WTC11 (cell line): ENCODE results near the gene WDR62.

ENCODE experiments used
- AFF4 ChIP-seq: sonication (generic); formaldehyde crosslinking; IDR thresholded peaks from 2 replicates; pipeline ENCODE4 v1.8.1; 2023; ENCODE audit warnings: mild to moderate bottlenecking, missing genetic modification reagents, borderline replicate concordance
- ATF2 ChIP-seq: sonication (generic); formaldehyde crosslinking; IDR thresholded peaks from 2 replicates; pipeline ENCODE4 v1.8.1; 2022; ENCODE audit warnings: low read depth, missing genetic modification reagents, borderline replicate concordance
- CREM ChIP-seq: sonication (generic); formaldehyde crosslinking; IDR thresholded peaks from 2 replicates; pipeline ENCODE4 v1.8.1; 2022; ENCODE audit warnings: mild to moderate bottlenecking, missing genetic modification reagents, moderate library complexity
- CTCF ChIP-seq: fragments of 200-600 bp; IDR thresholded peaks from 2 replicates; pipeline ENCODE4 v1.8.0; 2022; ENCODE audit warnings: antibody characterized with exemption
- E2F4 ChIP-seq: sonication (generic); formaldehyde crosslinking; IDR thresholded peaks from 2 replicates; pipeline ENCODE4 v1.8.1; 2022; ENCODE audit warnings: low read depth, mild to moderate bottlenecking, moderate library complexity, missing genetic modification reagents, borderline replicate concordance
- GABPB1 ChIP-seq: sonication (generic); formaldehyde crosslinking; IDR thresholded peaks from 2 replicates; pipeline ENCODE4 v1.8.1; 2023; ENCODE audit warnings: mild to moderate bottlenecking, missing genetic modification reagents
- JUN ChIP-seq: sonication (generic); formaldehyde crosslinking; IDR thresholded peaks from 2 replicates; pipeline ENCODE4 v1.8.0; 2023; ENCODE audit warnings: mild to moderate bottlenecking, missing genetic modification reagents
- MAX ChIP-seq: sonication (generic); formaldehyde crosslinking; IDR thresholded peaks from 2 replicates; pipeline ENCODE4 v1.8.0; 2022; ENCODE audit warnings: mild to moderate bottlenecking, missing genetic modification reagents
- NFYB ChIP-seq: sonication (generic); formaldehyde crosslinking; conservative IDR thresholded peaks from 2 replicates; pipeline ENCODE4 v1.8.0; 2022; ENCODE audit warnings: low read depth, missing genetic modification reagents
- NR2C2 ChIP-seq: sonication (generic); formaldehyde crosslinking; IDR thresholded peaks from 2 replicates; pipeline ENCODE4 v1.8.0; 2022; ENCODE audit warnings: mild to moderate bottlenecking, missing genetic modification reagents
- TP53 ChIP-seq: sonication (generic); formaldehyde crosslinking; IDR thresholded peaks from 2 replicates; pipeline ENCODE4 v1.8.1; 2023; ENCODE audit warnings: mild to moderate bottlenecking, missing genetic modification reagents
- USF2 ChIP-seq: sonication (generic); formaldehyde crosslinking; IDR thresholded peaks from 2 replicates; pipeline ENCODE4 v1.8.1; 2023; ENCODE audit warnings: mild to moderate bottlenecking, missing genetic modification reagents, moderate library complexity

- no peak for TF ChIP-seq NFYB (CRISPR knock-in tag)
- TF ChIP-seq CTCF, result no peak
- no peak for TF ChIP-seq GABPB1
- TF ChIP-seq USF2 (CRISPR knock-in tag), result no peak
- TF ChIP-seq E2F4 (CRISPR knock-in tag), result no peak
- TF ChIP-seq MAX (CRISPR knock-in tag), result no peak
- TF ChIP-seq JUN, result no peak
- no peak for TF ChIP-seq CREM (CRISPR knock-in tag)
- no peak for TF ChIP-seq NR2C2 (CRISPR knock-in tag)
- no peak for TF ChIP-seq AFF4
- no peak for TF ChIP-seq ATF2 (CRISPR knock-in tag)
- TF ChIP-seq TP53 (CRISPR knock-in tag), result no peak
Observed at GRCh38 chr19:36090910-36091695, 36.4 kb downstream of the WDR62 start.
